Panc1 (cell line): ENCODE measurements around the gene PMPCA. TPM values are rescaled to one million over a fixed set of nuclear protein-coding genes. Genes with fewer than 3 reads are reported as not detected.
A peak's percentile ranks its signal among the peaks of the same experiment; 100 is the strongest.

Experiments used
- ATAC-seq: fragments of 200-7000 bp; cut with Tn5 transposase; 2 replicates; pipeline ENCODE4 v1.9.1; 2020; ENCODE audit warnings: mild to moderate bottlenecking, moderate library complexity
- BruUV-seq: library from RNA; stranded (reverse); fragments of 400-500 nt; replicated peaks from 2 replicates; lab custom pipeline; 2021; lab: Mats Ljungman, UMichigan
- CTCF ChIA-PET: fragments of 300-600 bp; sonication (Branson Sonifier 250); formaldehyde crosslinking; loops from one replicate; lab custom pipeline; 2022; ENCODE audit warnings: antibody characterized with exemption; lab: Charles Lee
- POLR2A ChIA-PET: fragments of 300-600 bp; sonication (Branson Sonifier 250); formaldehyde crosslinking; loops from one replicate; lab custom pipeline; 2022; ENCODE audit warnings: antibody characterized with exemption; lab: Charles Lee
- DNase-seq: peaks from one replicate; pipeline ENCODE4 v3.0.0-alpha.2; 2010; ENCODE audit warnings: low read depth, low spot score
- H3K27ac ChIP-seq: 2 replicates; pipeline ENCODE4 v1.5.1; 2011; ENCODE audit warnings: mild to moderate bottlenecking, low read length, inconsistent platforms
- H3K27me3 ChIP-seq: fragments of 200-500 bp; sonication (Bioruptor generic); 2 replicates; pipeline ENCODE4 v1.6.0; 2014; ENCODE audit warnings: low read length, inconsistent platforms; ENCODE audit not compliant: control insufficient read depth, insufficient read depth
- H3K36me3 ChIP-seq: fragments of 200-500 bp; sonication (Bioruptor generic); 2 replicates; pipeline ENCODE4 v1.5.1; 2014; ENCODE audit warnings: inconsistent platforms, mild to moderate bottlenecking, low read length, moderate library complexity; ENCODE audit not compliant: control insufficient read depth, insufficient read depth
- H3K4me1 ChIP-seq: 2 replicates; pipeline ENCODE4 v1.5.1; 2011; ENCODE audit warnings: inconsistent platforms, mild to moderate bottlenecking, low read length, moderate library complexity; ENCODE audit not compliant: control insufficient read depth, insufficient read depth
- H3K4me3 ChIP-seq, 2 experiments: 2 replicates each; pipeline ENCODE4 v1.5.1; 2011 to 2012; ENCODE audit warnings: low read depth in 2 of 2, low read length in 2 of 2, mild to moderate bottlenecking in 2 of 2, inconsistent platforms in 1 of 2, moderate library complexity in 1 of 2
- H3K9me3 ChIP-seq: fragments of 200-500 bp; sonication (Bioruptor generic); 2 replicates; pipeline ENCODE4 v1.5.1; 2014; ENCODE audit warnings: low read depth, mild to moderate bottlenecking, inconsistent platforms, low read length, moderate library complexity; ENCODE audit not compliant: control insufficient read depth, insufficient read depth
- POLR2AphosphoS5 ChIP-seq: IDR thresholded peaks from 2 replicates; pipeline ENCODE4 v1.6.1; 2012; ENCODE audit warnings: mild to moderate bottlenecking, low read depth, low read length, moderate library complexity
- REST ChIP-seq, 2 experiments: IDR thresholded peaks; 2 replicates each; pipeline ENCODE4 v1.6.1; 2011 to 2012; ENCODE audit warnings: low read depth in 2 of 2, control low read depth in 1 of 2, low read length in 1 of 2, mild to moderate bottlenecking in 1 of 2, moderate library complexity in 1 of 2; ENCODE audit not compliant: insufficient read depth in 1 of 2
- SIN3A ChIP-seq: IDR thresholded peaks from 2 replicates; pipeline ENCODE4 v1.6.1; 2012; ENCODE audit warnings: low read depth, mild to moderate bottlenecking, low read length, moderate library complexity, borderline replicate concordance; ENCODE audit not compliant: insufficient read depth
- TCF7L2 ChIP-seq: IDR thresholded peaks from 2 replicates; pipeline ENCODE4 v1.6.1; 2011; ENCODE audit warnings: mild to moderate bottlenecking, low read depth, low read length, inconsistent platforms
- in situ Hi-C: cut with HindIII; loops from 2 replicates; pipeline ENCODE4 v1.10.0; 2016; ENCODE audit warnings: low sequenced_read_pairs, low pct_unique_long_range_greater_than_20kb
- intact Hi-C: fragments of 100-400 bp; cut with micrococcal nuclease; formaldehyde crosslinking; loops from one replicate; pipeline ENCODE4 v1.10.0; 2022; ENCODE audit not compliant: unreplicated experiment
- total RNA-seq: library from RNA; stranded (reverse); gene quantifications from one replicate; pipeline ENCODE4 v1.2.1, GENCODE V29; 2021; ENCODE audit not compliant: unreplicated experiment
- TF ChIP-seq, protein P1 (sequence below): fragments of 450-650 bp; IDR thresholded peaks from 2 replicates; pipeline ENCODE4 v1.5.1; 2017; ENCODE audit warnings: mild to moderate bottlenecking

The PMPCA gene
- total RNA-seq, 1 experiment from 2014 or later: 60.9 TPM

DNA sequence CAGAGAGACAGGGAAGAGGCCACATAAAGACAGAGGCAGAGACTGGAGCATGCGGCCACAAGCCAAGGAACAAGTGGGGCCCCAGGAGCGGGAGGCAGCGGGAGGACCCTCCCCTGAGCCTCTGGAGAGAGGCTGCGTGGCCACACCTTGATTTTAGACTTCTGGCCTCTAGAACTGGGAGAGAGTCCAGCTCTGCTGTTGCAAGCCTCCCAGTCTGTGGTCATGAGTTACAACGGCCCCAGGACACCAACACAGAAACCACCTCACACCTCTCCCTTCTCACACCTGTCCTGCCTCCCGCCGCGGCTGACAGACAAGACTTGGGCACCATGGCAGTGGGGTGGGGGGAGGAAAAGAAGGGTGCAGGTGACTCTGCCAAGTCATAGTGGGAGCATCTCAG lies 27.0 kb downstream of the PMPCA start:
- in situ Hi-C loops (no loop called here), intact Hi-C loops (no loop called here)
- Histone ChIP-seq H3K9me3 (no peaks in the 10 kb centered on the region), H3K4me3 (peak overlapping the region; percentile 62 to 69), H3K4me1 (no peaks in the 10 kb centered on the region), H3K27me3 (no peaks in the 10 kb centered on the region), H3K36me3 (no peaks in the 10 kb centered on the region; the same call in 1 of the 2 replicates), H3K27ac (peak overlapping the region; percentile 23; the same call in 1 of the 2 replicates)
- ChIA-PET CTCF (interaction anchor here (0.6 kb wide), 1 partner anchor 126 kb away, joined by 3 read pairs; no protein-coding TSS in a partner anchor), POLR2A (no interaction called here)
- no peak for DNase-seq
- no TSS peak for BruUV-seq
- TF ChIP-seq TCF7L2 (no peak), SIN3A (no peak), REST (IDR thresholded peaks at IDR 0.05; ENCODE audit: insufficient read depth in 1 of 2, low read depth in 2 of 2, low read length in 1 of 2) (no peak), POLR2AphosphoS5 (no peak)
- TF ChIP-seq, protein P1, sequence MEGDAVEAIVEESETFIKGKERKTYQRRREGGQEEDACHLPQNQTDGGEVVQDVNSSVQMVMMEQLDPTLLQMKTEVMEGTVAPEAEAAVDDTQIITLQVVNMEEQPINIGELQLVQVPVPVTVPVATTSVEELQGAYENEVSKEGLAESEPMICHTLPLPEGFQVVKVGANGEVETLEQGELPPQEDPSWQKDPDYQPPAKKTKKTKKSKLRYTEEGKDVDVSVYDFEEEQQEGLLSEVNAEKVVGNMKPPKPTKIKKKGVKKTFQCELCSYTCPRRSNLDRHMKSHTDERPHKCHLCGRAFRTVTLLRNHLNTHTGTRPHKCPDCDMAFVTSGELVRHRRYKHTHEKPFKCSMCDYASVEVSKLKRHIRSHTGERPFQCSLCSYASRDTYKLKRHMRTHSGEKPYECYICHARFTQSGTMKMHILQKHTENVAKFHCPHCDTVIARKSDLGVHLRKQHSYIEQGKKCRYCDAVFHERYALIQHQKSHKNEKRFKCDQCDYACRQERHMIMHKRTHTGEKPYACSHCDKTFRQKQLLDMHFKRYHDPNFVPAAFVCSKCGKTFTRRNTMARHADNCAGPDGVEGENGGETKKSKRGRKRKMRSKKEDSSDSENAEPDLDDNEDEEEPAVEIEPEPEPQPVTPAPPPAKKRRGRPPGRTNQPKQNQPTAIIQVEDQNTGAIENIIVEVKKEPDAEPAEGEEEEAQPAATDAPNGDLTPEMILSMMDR: no peak
- ATAC-seq: no peak

GRCh38 chr9:136437839-136438547 lies 27.5 kb downstream of the PMPCA start:
- in situ Hi-C loops: no loop called here
- peak overlapping the region; percentile 23 for H3K27ac ChIP-seq
- BruUV-seq: no TSS peak
- POLR2A ChIA-PET: no interaction called here
- CTCF ChIA-PET: interaction anchor here (0.6 kb wide), 2 partner anchors 42 to 127 kb away, joined by 3 to 8 read pairs; no protein-coding TSS in a partner anchor
- no peaks in the 10 kb centered on the region for H3K27me3 ChIP-seq
- intact Hi-C loops: no loop called here
- H3K4me1 ChIP-seq: no peaks in the 10 kb centered on the region
- H3K4me3 ChIP-seq: peak overlapping the region; percentile 62 to 69
- DNase-seq (no peak), ATAC-seq (no peak; the same call in 1 of the 2 replicates)
- no peaks in the 10 kb centered on the region; the same call in 1 of the 2 replicates for H3K36me3 ChIP-seq
- no peaks in the 10 kb centered on the region for H3K9me3 ChIP-seq
- no peak for TF ChIP-seq TCF7L2
